OCI-M2 (cell line): Measurements from ENCODE around the gene METTL1.

Experiments used
- DNase-seq: peaks from one replicate; lab custom pipeline; 2025; ENCODE audit not compliant: unreplicated experiment; lab: John Stamatoyannopoulos, UW

Gene METTL1

GRCh38 chr12:57738661-57739237 lies 33.2 kb downstream of the METTL1 start, which contains the start of gene AGAP2:
AGAP2 (minus strand) TSS chr12:57738742; CDS start chr12:57738246, 496 bp downstream.
- no peak for DNase-seq

- DNase-seq, result no peak
Measured at GRCh38 chr12:57737467-57738460, 34.1 kb downstream of the METTL1 start.

DNA sequence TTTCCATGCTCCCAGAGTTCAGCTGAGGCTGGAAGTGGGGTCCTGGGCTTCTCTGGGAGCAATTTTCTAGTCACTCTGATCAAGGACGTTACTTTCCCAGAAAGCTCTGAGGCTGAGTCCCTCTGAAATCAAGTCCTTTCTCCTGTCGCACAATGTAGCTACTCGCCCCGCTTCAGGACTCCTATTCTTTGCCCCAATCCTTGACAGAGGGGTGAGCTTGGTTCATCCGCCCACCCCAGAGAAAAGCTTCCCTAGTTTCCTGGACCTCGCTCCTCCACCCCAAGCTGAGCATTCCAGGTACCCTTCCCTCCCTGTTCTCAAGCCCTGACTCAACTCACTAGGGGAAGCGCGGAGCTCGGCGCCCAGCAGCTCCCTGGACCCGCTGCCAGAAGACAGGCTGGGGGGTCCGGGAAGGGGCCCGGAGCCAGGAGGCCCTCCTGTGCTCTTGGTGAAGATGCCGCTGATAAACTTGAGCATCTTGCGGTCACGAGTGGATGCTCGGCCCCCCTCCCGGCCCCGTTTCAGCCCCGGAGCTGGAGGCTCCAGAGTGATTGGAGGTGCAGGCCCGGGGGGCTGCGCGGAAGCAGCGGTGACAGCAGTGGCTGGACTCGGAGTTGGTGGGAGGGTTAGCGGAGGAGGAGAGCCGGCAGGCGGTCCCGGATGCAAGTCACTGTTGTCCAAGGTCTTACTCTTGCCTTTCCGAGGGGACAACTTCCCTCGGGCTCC lies 35.0 kb downstream of the METTL1 start:
- DNase-seq, result no peak

GRCh38 chr12:57735952-57736740 lies 35.8 kb downstream of the METTL1 start:
- no peak for DNase-seq

GRCh38 chr12:57735198-57735855 lies 36.6 kb downstream of the METTL1 start:
- DNase-seq, result no peak

GRCh38 chr12:57734591-57734990 lies 37.3 kb downstream of the METTL1 start:
- DNase-seq, result no peak

GRCh38 chr12:57733928-57734327 lies 38.0 kb downstream of the METTL1 start:
- DNase-seq, result no peak

DNA sequence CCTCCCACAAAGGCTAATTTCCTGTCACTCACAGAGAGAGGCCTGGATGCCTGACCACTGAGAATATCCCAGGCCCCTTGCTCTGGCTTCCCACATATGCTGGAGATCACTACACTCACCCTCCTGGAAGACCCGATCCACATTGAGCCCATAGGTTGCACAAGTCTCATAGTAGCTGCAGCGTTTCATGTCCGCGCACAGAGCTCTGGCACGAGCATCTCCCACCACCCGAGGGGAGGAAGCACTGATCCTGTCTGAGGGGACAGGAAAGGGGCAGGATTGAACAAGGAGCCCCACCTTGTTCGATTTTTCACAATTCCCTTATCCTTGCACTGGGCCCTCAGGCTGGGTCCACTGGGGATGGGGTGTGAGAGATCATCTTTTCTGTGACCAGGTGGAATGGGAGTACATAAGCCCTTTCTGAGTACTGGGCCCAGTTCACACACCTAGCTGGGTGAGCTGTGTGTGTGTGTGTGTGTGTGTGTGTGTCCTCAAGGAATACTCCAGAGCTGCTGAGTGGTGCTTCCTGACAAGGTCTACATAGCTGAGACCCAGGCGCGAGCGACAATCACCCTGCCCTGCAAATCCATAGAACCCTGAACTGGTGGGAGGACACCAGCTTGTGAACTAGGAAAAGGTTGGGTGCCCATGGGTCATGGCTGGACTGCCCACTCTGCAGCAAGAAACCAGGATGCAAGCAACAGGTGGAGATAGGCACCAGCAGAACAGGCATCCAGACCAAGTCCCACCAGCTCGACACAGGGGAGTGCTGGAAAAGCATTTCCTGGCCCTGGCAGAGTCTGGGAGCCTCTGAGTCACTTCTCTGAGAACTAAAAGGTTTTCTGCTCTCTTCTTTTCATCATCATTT lies 38.9 kb downstream of the METTL1 start:
- DNase-seq, result no peak

- DNase-seq, result no peak
Measured at GRCh38 chr12:57732270-57732669, 39.6 kb downstream of the METTL1 start.

DNA sequence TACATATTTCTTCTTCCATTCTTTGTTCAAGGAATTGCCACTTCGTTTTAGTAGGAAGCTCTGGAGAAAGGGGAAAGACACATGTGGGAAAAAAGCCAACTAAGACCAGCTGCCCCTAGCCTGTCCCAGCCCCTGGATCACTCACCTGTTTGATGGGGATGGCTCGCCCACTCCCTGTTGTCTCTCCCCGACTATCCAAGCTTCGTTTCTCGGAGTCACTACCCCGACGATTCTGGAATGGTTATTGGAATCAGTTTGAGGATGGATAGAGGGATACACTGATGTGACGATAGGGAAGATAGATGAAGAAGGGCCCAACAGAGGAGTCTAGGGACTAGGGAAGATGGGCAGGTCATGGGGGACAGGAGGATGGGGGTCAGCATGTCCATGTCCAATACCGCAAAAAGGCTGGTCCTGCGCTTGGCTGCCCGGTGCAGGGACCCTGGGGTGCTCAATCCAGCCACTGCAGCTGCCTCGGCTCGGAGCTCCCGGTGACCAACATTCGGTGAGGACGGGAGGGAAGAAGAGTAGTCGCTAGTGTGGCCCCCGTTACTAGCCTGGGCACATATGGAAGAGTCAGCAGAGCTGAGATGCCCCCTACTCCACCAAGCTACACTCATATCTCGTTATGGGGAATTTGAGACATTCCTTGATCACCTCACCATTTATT lies 40.4 kb downstream of the METTL1 start:
- no peak for DNase-seq

- no peak for DNase-seq
Measured at GRCh38 chr12:57730336-57731067, 41.4 kb downstream of the METTL1 start.

GRCh38 chr12:57729321-57729844 lies 42.5 kb downstream of the METTL1 start:
- no peak for DNase-seq

DNA sequence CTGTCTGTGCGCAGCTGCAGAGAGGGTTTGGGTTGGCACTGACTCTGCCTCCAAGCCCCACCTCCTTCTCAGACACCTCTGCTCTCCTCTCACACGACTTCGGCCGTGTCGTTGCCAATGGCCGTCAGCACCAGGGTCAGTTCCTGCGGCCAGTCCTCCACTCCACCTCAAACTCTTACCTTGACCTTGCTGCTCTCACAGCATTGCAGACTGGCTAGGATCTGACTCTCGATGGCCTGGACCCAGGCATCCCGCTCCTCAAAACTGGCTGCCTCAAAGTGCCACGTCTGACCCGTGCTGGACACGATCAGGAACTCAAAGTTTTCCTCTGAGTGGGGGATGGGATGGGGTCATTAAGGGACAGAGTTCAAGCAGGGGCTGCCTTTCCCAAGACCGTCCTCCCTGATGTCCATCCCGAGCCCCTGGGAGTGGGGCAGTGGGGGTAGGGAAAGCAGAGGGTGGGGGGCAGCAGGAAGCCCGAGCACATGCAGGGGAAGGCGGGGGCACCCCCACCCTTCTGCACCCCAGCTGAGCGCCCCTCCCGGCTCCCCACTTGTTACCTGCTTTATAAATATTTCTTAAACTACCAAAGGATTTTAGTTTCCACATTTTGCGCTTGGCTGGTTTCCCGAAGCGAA lies 44.0 kb downstream of the METTL1 start:
- no peak for DNase-seq

- DNase-seq, result no peak
Measured at GRCh38 chr12:57726884-57727757, 44.8 kb downstream of the METTL1 start.

- DNase-seq, result no peak
Measured at GRCh38 chr12:57726151-57726883, 45.6 kb downstream of the METTL1 start.

DNA sequence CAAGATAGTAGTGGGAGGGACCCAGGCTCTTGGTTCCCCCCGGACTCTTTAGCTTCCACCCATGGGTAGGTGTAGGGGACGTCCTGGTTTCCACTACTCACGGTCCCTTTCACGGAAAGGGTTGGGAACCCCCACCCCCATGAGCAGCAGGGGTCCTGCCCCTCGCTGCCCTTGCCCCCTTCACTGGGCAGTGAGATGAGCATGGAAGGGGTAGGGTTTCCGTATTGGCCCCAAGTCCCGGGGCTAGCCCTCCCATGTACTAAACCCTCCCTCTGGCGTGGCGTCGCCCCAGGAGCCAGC lies 46.1 kb downstream of the METTL1 start:
- no peak for DNase-seq
